Measurements from ENCODE around the gene CMSS1.

GRCh38 chr3:100123112-100123511 lies 305.4 kb downstream of the CMSS1 start:
- no peak for TF ChIP-seq ZFX (IDR thresholded peaks at IDR 0.05)
- no peak for TF ChIP-seq JUND (IDR thresholded peaks at IDR 0.05)
- TF ChIP-seq SIN3A (IDR thresholded peaks at IDR 0.05; ENCODE audit: low read depth): no peak
